HG03039 (cell line): Measurements from ENCODE around the gene ENOX2.

Experiments used
- ATAC-seq: cut with Tn5 transposase; IDR thresholded peaks from one replicate; pipeline ENCODE4 v1.9.1; 2021; ENCODE audit warnings: mild to moderate bottlenecking, moderate library complexity; ENCODE audit not compliant: unreplicated experiment

The ENOX2 gene

GRCh38 chrX:130705591-130705990 lies 197.4 kb downstream of the ENOX2 start:
- no peak for ATAC-seq

DNA sequence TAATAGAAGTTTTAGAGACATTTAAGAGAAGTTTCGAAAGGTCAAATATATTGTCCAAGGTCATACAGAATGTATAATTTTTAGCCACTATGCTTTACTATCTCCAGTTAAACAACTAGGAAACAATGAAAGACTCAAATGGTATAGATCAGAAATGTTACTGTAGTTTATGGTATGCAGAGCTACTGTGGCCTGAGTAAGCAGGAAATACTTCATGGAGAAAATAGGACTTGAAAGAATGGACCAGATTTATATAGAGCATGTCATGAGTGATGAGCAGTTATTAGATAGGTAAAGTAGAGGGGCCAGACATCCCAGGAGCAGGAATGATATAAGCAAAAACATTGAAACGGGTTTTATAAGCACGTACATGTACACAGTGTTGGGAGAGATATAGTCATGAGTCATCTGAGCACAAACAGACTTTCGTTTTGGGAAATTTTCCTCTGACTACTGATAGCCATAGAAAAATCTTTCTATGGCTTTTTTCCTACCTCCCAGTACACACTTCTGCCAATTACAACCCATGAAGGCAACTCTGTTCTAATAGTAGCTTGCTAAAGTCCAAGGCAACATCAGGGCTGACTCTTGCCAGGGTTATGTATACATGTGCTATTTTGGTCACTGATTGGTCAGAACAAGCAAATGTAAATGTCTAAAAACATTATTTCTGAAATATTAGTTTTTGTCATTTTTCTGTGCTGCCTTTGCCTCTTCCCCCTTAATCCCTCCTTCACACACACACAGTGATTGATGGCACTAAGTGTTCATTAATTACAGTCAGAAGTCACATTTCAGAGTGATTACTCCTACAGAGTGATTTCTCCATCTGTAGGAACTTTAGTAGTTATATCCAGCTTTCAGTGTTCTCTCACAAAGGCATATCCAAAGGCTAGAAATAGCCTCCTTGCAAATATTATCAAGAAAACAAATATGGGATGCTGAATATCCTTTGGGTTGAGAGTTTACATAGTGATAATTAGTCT lies 198.7 kb downstream of the ENOX2 start:
- no peak for ATAC-seq

DNA sequence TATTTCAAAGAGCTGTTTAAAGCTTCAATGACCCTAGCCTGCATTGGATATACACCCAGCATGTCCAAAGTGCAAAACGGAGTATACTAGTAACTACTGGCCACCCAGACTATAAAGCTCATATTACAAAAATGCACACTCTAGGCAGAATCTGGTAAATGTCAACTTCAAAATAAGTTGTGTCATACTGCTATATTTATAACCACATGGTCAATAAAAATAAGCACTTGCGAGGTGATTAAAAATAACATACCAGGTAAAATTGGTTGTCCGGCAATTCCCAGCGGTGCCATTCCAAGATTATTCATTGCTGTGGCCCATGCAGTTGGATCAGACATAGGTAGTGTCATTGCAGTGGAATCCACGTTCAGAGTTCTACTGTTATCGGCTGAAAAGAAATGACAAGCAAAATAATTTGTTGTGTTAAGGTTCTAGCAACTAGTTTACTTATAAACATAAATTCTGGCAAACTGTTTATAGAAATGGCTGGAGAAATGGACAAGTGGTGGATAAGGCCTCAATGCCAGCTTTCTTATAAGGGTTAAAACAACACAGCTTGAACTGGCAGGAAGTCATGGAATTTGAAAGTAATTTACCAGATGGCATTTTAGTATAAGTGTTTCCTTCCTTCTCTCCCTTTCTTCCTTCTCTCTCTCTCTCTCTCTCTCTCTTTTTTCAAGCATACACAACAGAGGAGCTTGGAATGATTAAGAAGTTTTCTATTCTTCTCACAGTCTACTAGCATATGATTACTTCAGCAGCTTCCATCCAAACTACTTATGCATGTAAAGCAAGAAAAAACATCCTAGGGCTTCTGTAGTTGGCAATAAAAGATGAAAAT lies 199.9 kb downstream of the ENOX2 start:
- ATAC-seq: no peak

- ATAC-seq: no peak
These were observed 202.4 kb downstream of the ENOX2 start for GRCh38 chrX:130700629-130701028.

DNA sequence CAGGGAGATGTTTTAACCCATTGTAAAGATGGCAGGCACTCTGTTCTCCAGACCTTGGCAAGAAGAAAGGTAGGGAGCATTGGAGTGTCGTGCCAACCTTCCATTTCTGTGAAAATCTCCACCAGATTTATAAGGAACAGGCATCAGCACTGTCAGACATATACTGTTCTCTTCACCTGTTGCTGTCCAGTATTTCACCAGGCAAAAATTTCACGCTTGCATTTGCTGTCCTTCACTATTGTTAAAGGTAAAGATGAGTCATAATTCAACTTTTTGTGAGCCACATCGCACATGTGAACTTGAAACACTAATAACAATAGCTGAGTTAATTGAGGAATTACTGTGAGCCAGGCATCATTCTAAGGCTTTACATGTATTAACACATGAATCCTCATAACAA lies 203.4 kb downstream of the ENOX2 start:
- no peak for ATAC-seq

DNA sequence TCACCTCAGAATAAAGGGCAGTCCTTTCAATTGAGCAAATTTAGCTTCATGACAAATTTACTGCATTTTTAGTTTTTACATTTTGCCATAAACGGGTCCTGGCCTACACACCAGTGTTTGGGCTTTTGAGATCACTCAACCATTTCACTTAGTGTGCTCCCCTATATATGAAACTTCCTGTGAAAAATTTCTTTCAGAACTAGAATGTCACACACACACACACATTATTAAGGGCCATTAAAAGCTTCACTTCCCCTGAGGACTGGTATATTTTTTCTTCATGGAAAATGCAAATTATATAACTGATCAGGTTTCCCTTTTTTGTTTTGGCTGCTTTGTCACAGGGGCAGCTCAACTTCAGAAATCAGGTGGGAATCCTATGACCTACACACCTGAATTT lies 206.5 kb downstream of the ENOX2 start:
- ATAC-seq: no peak

DNA sequence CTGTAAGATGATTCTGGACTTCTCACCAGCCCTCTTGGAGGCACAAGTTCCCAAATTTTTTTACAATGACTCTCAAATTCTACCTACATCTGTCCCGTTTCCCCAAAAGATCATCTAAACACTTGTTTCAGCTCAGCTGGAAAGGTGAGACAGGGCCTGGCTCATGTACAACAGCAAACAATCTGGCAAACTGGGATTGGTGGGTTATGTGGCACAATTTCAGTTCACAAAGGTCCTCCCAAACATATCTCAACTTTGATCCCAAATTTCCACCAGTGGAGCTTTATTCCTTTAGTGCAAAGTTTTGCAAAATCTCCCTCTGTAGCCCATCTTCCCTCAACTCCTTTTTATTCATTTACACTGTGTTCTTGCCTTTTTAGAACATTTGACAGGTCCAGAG lies 207.1 kb downstream of the ENOX2 start:
- no peak for ATAC-seq

GRCh38 chrX:130694983-130695382 lies 208.0 kb downstream of the ENOX2 start:
- ATAC-seq: no peak

DNA sequence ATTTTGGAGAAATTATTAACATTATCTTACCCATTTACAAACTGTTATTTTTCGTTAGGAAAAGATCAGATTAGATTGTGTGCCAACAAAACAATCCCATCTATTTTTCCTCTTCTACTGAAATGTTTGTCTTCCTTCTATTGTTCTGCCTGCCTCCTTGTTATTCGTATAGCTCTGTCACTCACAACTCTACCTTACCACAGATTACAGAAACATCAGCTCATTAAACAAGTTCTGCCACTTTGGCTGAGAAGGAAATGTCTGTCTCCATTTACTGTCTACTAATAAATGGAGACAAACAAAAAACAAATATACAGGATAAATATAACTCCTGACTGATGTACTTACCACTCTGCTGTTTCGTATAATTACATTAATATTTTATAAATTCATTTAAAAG lies 211.4 kb downstream of the ENOX2 start:
- ATAC-seq: no peak

DNA sequence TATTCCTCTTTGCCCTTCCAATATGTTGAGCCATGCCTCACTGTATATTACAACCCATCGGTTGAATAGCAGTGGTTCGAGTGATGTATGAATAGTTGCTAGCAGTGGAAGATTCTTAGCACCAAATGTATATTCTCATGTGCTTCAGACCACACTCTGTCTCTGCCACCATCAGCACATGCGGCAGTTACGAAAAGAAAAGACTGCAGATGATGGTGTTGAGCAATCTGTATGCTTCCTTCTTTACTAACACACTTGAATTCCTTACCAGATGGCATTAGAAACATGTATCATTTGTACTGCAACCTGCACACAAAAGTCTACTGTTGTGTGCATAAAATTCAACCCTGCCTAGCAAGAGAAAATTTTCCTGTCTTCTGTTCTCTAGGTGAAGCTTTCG lies 214.6 kb downstream of the ENOX2 start:
- ATAC-seq: no peak

GRCh38 chrX:130682990-130683389 lies 220.0 kb downstream of the ENOX2 start:
- ATAC-seq: no peak

DNA sequence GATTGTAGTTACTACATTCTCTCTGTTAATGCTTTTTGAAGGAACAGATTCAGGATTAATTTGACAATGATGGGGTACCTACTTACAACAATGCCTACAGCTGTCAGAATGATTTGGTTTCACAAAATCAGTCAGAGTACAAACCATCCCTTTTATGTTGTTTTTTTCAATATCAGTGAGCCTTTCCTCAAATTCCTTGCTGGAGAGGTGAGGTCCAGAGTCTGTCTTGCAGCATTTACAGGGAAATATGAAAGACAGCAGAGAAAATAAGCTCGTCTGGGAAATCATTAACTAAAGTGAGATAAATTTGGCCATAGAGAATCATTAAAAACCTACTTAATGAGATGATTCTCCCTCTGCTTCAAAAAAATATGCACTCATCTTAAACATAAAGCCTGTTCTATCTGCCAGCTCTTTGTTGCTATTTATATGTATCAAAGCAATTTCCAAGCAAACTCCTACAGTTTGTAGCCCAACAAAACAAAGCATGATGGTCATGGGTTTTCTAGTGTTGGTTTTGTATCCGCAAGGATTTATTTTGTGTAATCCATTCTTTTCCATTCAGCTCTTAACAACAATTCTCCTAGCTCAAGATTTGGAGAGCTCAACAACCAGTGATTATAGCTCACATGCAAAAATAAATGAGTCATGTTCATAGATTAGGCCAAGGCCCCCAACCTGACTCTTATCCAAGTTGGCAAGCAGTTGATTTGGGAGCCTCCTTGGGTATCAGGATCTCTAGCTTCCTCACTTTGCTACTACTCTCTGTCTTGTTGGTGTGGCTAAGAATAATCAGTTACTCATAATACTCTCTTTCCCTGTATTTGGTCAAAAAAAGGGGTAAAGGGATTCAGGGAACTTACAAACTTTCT lies 222.6 kb downstream of the ENOX2 start:
- ATAC-seq: no peak

GRCh38 chrX:130676861-130677260 lies 226.1 kb downstream of the ENOX2 start:
- ATAC-seq: no peak

GRCh38 chrX:130672214-130672613 lies 230.8 kb downstream of the ENOX2 start:
- ATAC-seq: no peak

- no peak for ATAC-seq
These were observed 233.8 kb downstream of the ENOX2 start for GRCh38 chrX:130669233-130669632.

DNA sequence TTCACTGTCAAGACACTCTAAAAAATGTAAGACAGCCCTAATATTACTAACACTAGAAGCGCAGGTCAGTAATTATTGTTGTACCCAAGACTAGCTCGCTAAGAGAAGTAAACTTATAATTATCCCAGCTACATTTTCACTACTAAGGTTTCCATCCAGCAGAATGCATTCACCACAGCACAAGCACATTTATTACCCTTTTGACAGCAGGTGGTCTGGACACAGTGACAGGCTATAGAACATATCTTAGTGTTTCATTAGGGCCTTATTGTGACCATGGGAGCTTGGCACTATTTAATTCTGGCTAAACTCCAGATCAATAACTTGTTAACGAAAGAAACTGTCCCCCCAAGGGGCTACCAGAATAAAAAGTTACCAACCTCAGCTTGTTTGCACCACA lies 237.7 kb downstream of the ENOX2 start:
- no peak for ATAC-seq

GRCh38 chrX:130658310-130658709 lies 244.7 kb downstream of the ENOX2 start:
- no peak for ATAC-seq

- no peak for ATAC-seq
These were observed 248.5 kb downstream of the ENOX2 start for GRCh38 chrX:130654409-130654950.

- ATAC-seq: no peak
These were observed 250.0 kb downstream of the ENOX2 start for GRCh38 chrX:130652824-130653578.

- ATAC-seq: no peak
These were observed 253.3 kb downstream of the ENOX2 start for GRCh38 chrX:130649738-130650137.
